Neutrophil (primary cell): ENCODE measurements around the gene MARF1.
"Not testable (repeated sequence)": the region's sequence is repeated elsewhere in the genome, so short reads cannot be mapped to it uniquely, and the experiment has no call there.

ENCODE experiments used
- H3K27ac ChIP-seq: fragments of 200-600 bp; sonication (generic); 2 replicates; pipeline ENCODE4 v1.5.1; 2016; ENCODE audit warnings: mild to moderate bottlenecking, moderate library complexity
- H3K27me3 ChIP-seq: fragments of 200-600 bp; sonication (generic); 2 replicates; pipeline ENCODE4 v1.6.0; 2016; ENCODE audit warnings: mild to moderate bottlenecking
- H3K36me3 ChIP-seq: fragments of 200-600 bp; sonication (generic); 2 replicates; pipeline ENCODE4 v1.5.1; 2017
- H3K4me1 ChIP-seq, 2 experiments: fragments of 200-600 bp in 1 of 2; sonication (generic) in 1 of 2; 1 replicate in 1 of 2; 2 replicates in 1 of 2; pipeline versions ENCODE4 v1.5.1 to v1.6.1; 2013 to 2016; ENCODE audit warnings: low read depth in 1 of 2, low read length in 1 of 2, mild to moderate bottlenecking in 1 of 2, moderate library complexity in 1 of 2; ENCODE audit not compliant: control insufficient read depth in 1 of 2, insufficient read depth in 1 of 2
- H3K4me3 ChIP-seq, 2 experiments: fragments of 200-600 bp in 1 of 2; sonication (generic) in 1 of 2; 1 replicate in 1 of 2; 2 replicates in 1 of 2; pipeline ENCODE4 v1.5.1; 2013 to 2016; ENCODE audit warnings: low read depth in 1 of 2, low read length in 1 of 2, mild to moderate bottlenecking in 1 of 2, moderate library complexity in 1 of 2
- H3K9me3 ChIP-seq: fragments of 200-600 bp; sonication (generic); 2 replicates; pipeline ENCODE4 v1.5.1; 2016
- CTCF ChIP-seq: fragments of 200-600 bp; sonication (generic); IDR thresholded peaks from 2 replicates; pipeline ENCODE4 v1.5.1; 2016; ENCODE audit warnings: antibody characterized with exemption

The MARF1 gene

GRCh38 chr16:15672514-15673167 lies 29.7 kb upstream of the MARF1 start:
- TF ChIP-seq CTCF, result peak; percentile 29
- peak overlapping the region; percentile 99 for H3K27ac ChIP-seq
- H3K4me1 ChIP-seq, result peaks cover 54 to 64% of the 10 kb centered on the region in 2 experiments
- H3K36me3 ChIP-seq, result peaks cover 55% of the 10 kb centered on the region
- peak overlapping the region; percentile 60 to 63 for H3K4me3 ChIP-seq
- no peaks in the 10 kb centered on the region for H3K9me3 ChIP-seq
- H3K27me3 ChIP-seq, result no peaks in the 10 kb centered on the region

- Histone ChIP-seq H3K36me3 (peaks cover 55% of the 10 kb centered on the region), H3K4me1 (peaks cover 54 to 64% of the 10 kb centered on the region in 2 experiments), H3K27ac (peak overlapping the region; percentile 99), H3K4me3 (peak overlapping the region; percentile 60 to 63)
- H3K27me3 ChIP-seq, H3K9me3 ChIP-seq: not testable (repeated sequence)
Observed at GRCh38 chr16:15672127-15672513, 29.2 kb upstream of the MARF1 start.

GRCh38 chr16:15671530-15672117 lies 28.7 kb upstream of the MARF1 start:
- H3K27ac ChIP-seq, result peak overlapping the region; percentile 99
- peak overlapping the region; percentile 60 to 63 for H3K4me3 ChIP-seq
- no peaks in the 10 kb centered on the region for H3K27me3 ChIP-seq
- H3K9me3 ChIP-seq, result no peaks in the 10 kb centered on the region
- TF ChIP-seq CTCF, result no peak
- peaks cover 55% of the 10 kb centered on the region for H3K36me3 ChIP-seq
- H3K4me1 ChIP-seq, result peaks cover 54 to 64% of the 10 kb centered on the region in 2 experiments

GRCh38 chr16:15667091-15667742 lies 24.3 kb upstream of the MARF1 start:
- Histone ChIP-seq H3K36me3 (peaks cover 79% of the 10 kb centered on the region), H3K27me3 (no peaks in the 10 kb centered on the region)

GRCh38 chr16:15665107-15665506 lies 22.2 kb upstream of the MARF1 start:
- Histone ChIP-seq H3K9me3 (no peaks in the 10 kb centered on the region), H3K36me3 (peaks cover 71% of the 10 kb centered on the region), H3K27me3 (no peaks in the 10 kb centered on the region), H3K4me1 (peaks cover 10 to 12% of the 10 kb centered on the region in 2 experiments), H3K4me3 (no peak overlapping the region), H3K27ac (no peak overlapping the region)
- TF ChIP-seq CTCF, result no peak

More at GRCh38 chr16:15667091-15667742, 24.3 kb upstream of the MARF1 start:
- Histone ChIP-seq H3K9me3 (no peaks in the 10 kb centered on the region), H3K27ac (no peak overlapping the region), H3K4me1 (peaks cover 27% of the 10 kb centered on the region in 2 experiments), H3K4me3 (no peak overlapping the region)
- TF ChIP-seq CTCF, result no peak

- peak overlapping the region; percentile 70 for H3K27ac ChIP-seq
- no peaks in the 10 kb centered on the region for H3K27me3 ChIP-seq
- peaks cover 29% of the 10 kb centered on the region for H3K36me3 ChIP-seq
- H3K4me3 ChIP-seq, result no peak overlapping the region
- peaks cover 16 to 22% of the 10 kb centered on the region in 2 experiments for H3K4me1 ChIP-seq
- no peak for TF ChIP-seq CTCF
- no peaks in the 10 kb centered on the region for H3K9me3 ChIP-seq
Observed at GRCh38 chr16:15660203-15660601, 17.2 kb upstream of the MARF1 start.
